ENCODE measurements around the gene HMGN5. TPM values are rescaled to one million over a fixed set of nuclear protein-coding genes. Genes with fewer than 3 reads are reported as not detected.

HMGN5 gene
- total RNA-seq, 1 donor from 2014 or later, result 5.1 TPM

DNA sequence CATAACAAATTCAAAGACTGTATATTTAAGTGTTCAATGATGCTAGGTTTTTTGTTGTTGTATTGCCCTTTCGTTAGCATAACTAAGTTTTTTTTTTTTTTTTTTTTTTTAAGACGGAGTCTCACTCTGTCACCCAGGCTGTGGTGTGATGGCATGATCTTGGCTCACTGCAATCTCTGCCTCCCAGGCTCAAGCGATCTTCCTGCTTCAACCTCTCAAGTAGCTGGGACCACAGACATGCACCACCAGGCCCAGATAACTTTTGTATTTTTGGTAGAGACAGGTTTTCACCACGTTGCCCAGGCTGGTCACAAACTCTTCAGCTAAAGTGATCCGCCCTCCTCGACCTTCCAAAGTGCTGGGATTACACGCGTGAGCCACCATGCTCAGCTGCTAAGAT, 7.2 kb upstream of the HMGN5 start:
- TF ChIP-seq, protein P1, sequence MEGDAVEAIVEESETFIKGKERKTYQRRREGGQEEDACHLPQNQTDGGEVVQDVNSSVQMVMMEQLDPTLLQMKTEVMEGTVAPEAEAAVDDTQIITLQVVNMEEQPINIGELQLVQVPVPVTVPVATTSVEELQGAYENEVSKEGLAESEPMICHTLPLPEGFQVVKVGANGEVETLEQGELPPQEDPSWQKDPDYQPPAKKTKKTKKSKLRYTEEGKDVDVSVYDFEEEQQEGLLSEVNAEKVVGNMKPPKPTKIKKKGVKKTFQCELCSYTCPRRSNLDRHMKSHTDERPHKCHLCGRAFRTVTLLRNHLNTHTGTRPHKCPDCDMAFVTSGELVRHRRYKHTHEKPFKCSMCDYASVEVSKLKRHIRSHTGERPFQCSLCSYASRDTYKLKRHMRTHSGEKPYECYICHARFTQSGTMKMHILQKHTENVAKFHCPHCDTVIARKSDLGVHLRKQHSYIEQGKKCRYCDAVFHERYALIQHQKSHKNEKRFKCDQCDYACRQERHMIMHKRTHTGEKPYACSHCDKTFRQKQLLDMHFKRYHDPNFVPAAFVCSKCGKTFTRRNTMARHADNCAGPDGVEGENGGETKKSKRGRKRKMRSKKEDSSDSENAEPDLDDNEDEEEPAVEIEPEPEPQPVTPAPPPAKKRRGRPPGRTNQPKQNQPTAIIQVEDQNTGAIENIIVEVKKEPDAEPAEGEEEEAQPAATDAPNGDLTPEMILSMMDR (IDR thresholded peaks at IDR 0.05; ENCODE audit: unreplicated experiment), result no peak
- no peak overlapping the region for H3K4me3 Mint-ChIP-seq (ENCODE audit: unreplicated experiment)
- H3K4me1 Mint-ChIP-seq (ENCODE audit: unreplicated experiment), result peaks cover 11% of the 10 kb centered on the region
- no peaks in the 10 kb centered on the region for H3K36me3 Mint-ChIP-seq (ENCODE audit: low read depth, unreplicated experiment)
- DNase-seq (ENCODE audit: low spot score), result no peak
- H3K27ac Mint-ChIP-seq (ENCODE audit: unreplicated experiment), result no peak overlapping the region
- no peaks in the 10 kb centered on the region for H3K9me3 Mint-ChIP-seq (ENCODE audit: unreplicated experiment)
- H3K27me3 Mint-ChIP-seq (ENCODE audit: unreplicated experiment), result no peaks in the 10 kb centered on the region

DNA sequence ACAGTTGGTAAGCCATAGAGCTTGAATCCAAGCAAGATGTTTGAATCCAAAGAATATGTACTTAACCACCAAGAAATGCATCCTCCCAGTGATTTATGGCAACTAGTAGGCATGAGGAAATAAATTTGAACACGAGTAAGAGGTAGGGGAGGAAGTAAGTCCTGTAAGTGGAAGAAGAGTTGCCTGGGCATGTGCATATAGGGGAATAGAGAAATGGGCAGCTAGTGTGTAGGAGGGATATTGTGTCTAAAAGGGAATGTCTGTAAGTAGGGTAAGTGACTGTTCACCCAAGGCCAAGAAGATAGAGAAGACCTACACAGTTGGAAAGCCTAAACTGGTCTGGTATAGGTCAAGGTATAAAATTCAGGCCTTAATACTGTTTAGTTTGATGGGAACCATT, 4.8 kb upstream of the HMGN5 start:
- H3K27me3 Mint-ChIP-seq (ENCODE audit: unreplicated experiment), result no peaks in the 10 kb centered on the region
- no peak for DNase-seq (ENCODE audit: low spot score)
- H3K27ac Mint-ChIP-seq (ENCODE audit: unreplicated experiment), result no peak overlapping the region
- H3K9me3 Mint-ChIP-seq (ENCODE audit: unreplicated experiment), result no peaks in the 10 kb centered on the region
- TF ChIP-seq, protein P1 (IDR thresholded peaks at IDR 0.05; ENCODE audit: unreplicated experiment), result no peak
- H3K4me3 Mint-ChIP-seq (ENCODE audit: unreplicated experiment), result peak overlapping the region; percentile 28
- H3K4me1 Mint-ChIP-seq (ENCODE audit: unreplicated experiment), result peaks cover 11% of the 10 kb centered on the region
- H3K36me3 Mint-ChIP-seq (ENCODE audit: low read depth, unreplicated experiment), result no peaks in the 10 kb centered on the region

DNA sequence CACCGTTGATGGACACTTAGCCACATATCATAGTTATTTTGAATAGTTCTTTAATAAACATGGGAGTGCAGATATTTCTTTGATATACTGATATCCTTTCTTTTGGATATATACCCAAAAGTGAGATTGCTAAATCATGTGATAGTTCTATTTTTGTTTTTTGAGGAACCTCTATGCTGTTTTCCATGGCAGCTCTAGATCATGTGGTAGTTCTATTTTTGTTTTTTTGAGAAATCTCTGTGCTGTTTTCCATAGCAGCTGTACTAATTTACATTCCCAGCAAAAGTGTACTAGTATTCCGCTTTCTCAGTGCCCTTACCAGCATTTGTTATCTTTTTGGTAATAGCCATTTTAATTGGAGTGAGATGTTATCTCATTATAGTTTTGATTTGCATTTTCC, 3.8 kb upstream of the HMGN5 start:
- no peak overlapping the region for H3K4me3 Mint-ChIP-seq (ENCODE audit: unreplicated experiment)
- no peak for DNase-seq (ENCODE audit: low spot score)
- TF ChIP-seq, protein P1 (IDR thresholded peaks at IDR 0.05; ENCODE audit: unreplicated experiment), result no peak
- no peaks in the 10 kb centered on the region for H3K27me3 Mint-ChIP-seq (ENCODE audit: unreplicated experiment)
- H3K27ac Mint-ChIP-seq (ENCODE audit: unreplicated experiment), result no peak overlapping the region
- no peaks in the 10 kb centered on the region for H3K36me3 Mint-ChIP-seq (ENCODE audit: low read depth, unreplicated experiment)
- no peaks in the 10 kb centered on the region for H3K9me3 Mint-ChIP-seq (ENCODE audit: unreplicated experiment)
- peaks cover 15% of the 10 kb centered on the region for H3K4me1 Mint-ChIP-seq (ENCODE audit: unreplicated experiment)

DNA sequence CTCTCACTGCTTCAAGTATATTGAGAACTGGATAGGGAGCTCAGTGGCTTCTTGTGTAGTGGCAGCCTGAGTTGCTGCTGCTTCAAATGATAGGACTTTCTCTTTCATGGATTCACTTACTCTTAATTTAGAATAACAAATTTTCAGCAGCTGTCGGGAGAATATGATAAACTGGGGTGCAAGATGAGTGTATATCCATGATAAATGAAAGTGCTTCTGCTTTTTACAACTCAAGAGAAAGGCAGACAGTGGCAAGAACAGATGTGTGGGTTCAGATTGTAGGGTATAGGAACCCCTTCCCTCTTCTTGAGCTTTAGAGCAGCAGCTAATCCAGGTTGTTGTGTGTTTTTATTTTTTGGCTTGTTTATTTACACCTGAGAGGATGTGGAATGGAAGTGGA, 1.2 kb upstream of the HMGN5 start:
- DNase-seq (ENCODE audit: low spot score), result no peak
- H3K27me3 Mint-ChIP-seq (ENCODE audit: unreplicated experiment), result no peaks in the 10 kb centered on the region
- H3K36me3 Mint-ChIP-seq (ENCODE audit: low read depth, unreplicated experiment), result no peaks in the 10 kb centered on the region
- TF ChIP-seq, protein P1 (IDR thresholded peaks at IDR 0.05; ENCODE audit: unreplicated experiment), result no peak
- no peak overlapping the region for H3K27ac Mint-ChIP-seq (ENCODE audit: unreplicated experiment)
- H3K4me3 Mint-ChIP-seq (ENCODE audit: unreplicated experiment), result peak overlapping the region; percentile 100
- H3K4me1 Mint-ChIP-seq (ENCODE audit: unreplicated experiment), result peaks cover 18% of the 10 kb centered on the region
- H3K9me3 Mint-ChIP-seq (ENCODE audit: unreplicated experiment), result no peaks in the 10 kb centered on the region

DNA sequence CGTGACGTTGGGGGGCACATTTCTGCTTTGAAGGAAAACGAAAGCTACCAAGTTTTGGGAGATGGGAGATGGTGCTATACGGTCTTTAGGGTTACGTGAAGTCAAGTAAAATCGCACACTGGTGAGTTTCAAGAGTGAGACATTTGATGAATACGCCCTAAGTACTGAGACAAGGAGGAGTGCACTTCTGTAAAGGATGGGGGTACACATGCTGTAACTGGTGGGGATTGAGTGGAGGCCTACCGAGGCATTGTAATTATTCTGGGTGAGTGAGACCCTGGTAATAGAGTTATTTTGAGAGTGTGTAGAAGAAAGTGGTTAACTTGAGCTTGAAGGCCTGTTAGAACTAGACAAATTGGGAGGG, 725 bp upstream of the HMGN5 start:
- TF ChIP-seq, protein P1 (IDR thresholded peaks at IDR 0.05; ENCODE audit: unreplicated experiment), result no peak
- H3K27me3 Mint-ChIP-seq (ENCODE audit: unreplicated experiment), result no peaks in the 10 kb centered on the region
- peak overlapping the region; percentile 100 for H3K4me3 Mint-ChIP-seq (ENCODE audit: unreplicated experiment)
- no peaks in the 10 kb centered on the region for H3K9me3 Mint-ChIP-seq (ENCODE audit: unreplicated experiment)
- peak overlapping the region; percentile 95 for H3K27ac Mint-ChIP-seq (ENCODE audit: unreplicated experiment)
- no peak for DNase-seq (ENCODE audit: low spot score)
- H3K36me3 Mint-ChIP-seq (ENCODE audit: low read depth, unreplicated experiment), result no peaks in the 10 kb centered on the region
- H3K4me1 Mint-ChIP-seq (ENCODE audit: unreplicated experiment), result peaks cover 18% of the 10 kb centered on the region
